Spleen (tissue), 11 donors: ENCODE data around the gene MACROD2. TPM values are rescaled to one million over a fixed set of nuclear protein-coding genes. Genes with fewer than 3 reads are reported as not detected.

Source experiments
- DNase-seq: peaks from one replicate; pipeline ENCODE4 v3.0.0-alpha.2; 2020
- H3K27ac ChIP-seq, 8 donors: fragments of 200-600 bp; sonication (generic) in 7 of 8; 1 replicate in 4 of 8; 2 replicates in 4 of 8; pipeline versions ENCODE4 v1.5.0 to v1.8.0; 2016 to 2021; ENCODE audit warnings: inconsistent platforms in 4 of 8, mild to moderate bottlenecking in 4 of 8, moderate library complexity in 1 of 8
- H3K27me3 ChIP-seq, 7 donors: fragments of 200-600 bp; sonication (generic) in 6 of 7; replicated peaks in 1 of 7; 1 replicate in 4 of 7; 2 replicates in 3 of 7; pipeline versions ENCODE4 v1.5.0 to v1.8.0; 2016 to 2021; ENCODE audit warnings: inconsistent platforms in 3 of 7, mild to moderate bottlenecking in 1 of 7
- H3K36me3 ChIP-seq, 6 donors: fragments of 200-600 bp; sonication (generic) in 5 of 6; 1 replicate in 4 of 6; 2 replicates in 2 of 6; pipeline versions ENCODE4 v1.5.0 to v1.8.0; 2016 to 2021; ENCODE audit warnings: inconsistent platforms in 2 of 6
- H3K4me1 ChIP-seq, 6 donors: fragments of 200-600 bp; sonication (generic) in 5 of 6; 1 replicate in 3 of 6; 2 replicates in 3 of 6; pipeline versions ENCODE4 v1.5.0 to v1.8.0; 2016 to 2021; ENCODE audit warnings: inconsistent platforms in 3 of 6
- H3K4me3 ChIP-seq, 8 donors: fragments of 200-600 bp; sonication (generic) in 7 of 8; 1 replicate in 4 of 8; 2 replicates in 4 of 8; pipeline versions ENCODE4 v1.5.0 to v1.8.0; 2016 to 2021; ENCODE audit warnings: inconsistent platforms in 4 of 8, mild to moderate bottlenecking in 4 of 8, moderate library complexity in 2 of 8
- H3K9me3 ChIP-seq, 8 donors: fragments of 200-600 bp; sonication (generic) in 7 of 8; 1 replicate in 4 of 8; 2 replicates in 4 of 8; pipeline versions ENCODE4 v1.5.0 to v1.8.0; 2016 to 2021; ENCODE audit warnings: inconsistent platforms in 4 of 8
- CTCF ChIP-seq, 11 experiments: fragments of 200-600 bp in 7 of 11; fragments of 450-650 bp in 4 of 11; sonication (generic) in 4 of 11; IDR thresholded peaks in 8 of 11; conservative IDR thresholded peaks in 3 of 11; 1 replicate in 7 of 11; 2 replicates in 4 of 11; pipeline versions ENCODE4 v1.4.0 to v1.8.0; 2016 to 2021; ENCODE audit warnings: antibody characterized with exemption in 11 of 11, inconsistent platforms in 4 of 11, mild to moderate bottlenecking in 1 of 11
- POLR2A ChIP-seq, 3 donors: fragments of 450-650 bp; IDR thresholded peaks; one replicate each; pipeline ENCODE4 v1.5.1; 2017; ENCODE audit warnings: antibody characterized with exemption in 3 of 3, mild to moderate bottlenecking in 1 of 3
- POLR2AphosphoS5 ChIP-seq, 3 donors: sonication (generic); formaldehyde crosslinking; IDR thresholded peaks; one replicate each; pipeline ENCODE4 v1.5.1; 2017; ENCODE audit warnings: antibody characterized with exemption in 3 of 3
- WGBS, 5 donors: extraction: QIAGEN DNeasy Blood & Tissue Kit in 3 of 5; methylation state at CpG; one replicate each; pipeline versions ENCODE4 v1.1.5 to v1.1.7; 2013 to 2018; 5-methylcytosine and 5-hydroxymethylcytosine counted together
- intact Hi-C: fragments of 100-400 bp; cut with DNase I; formaldehyde crosslinking; loops from one replicate; pipeline ENCODE4 v1.15.0; 2023; ENCODE audit warnings: low total_unique reads
- polyA plus RNA-seq, 3 donors: library from polyadenylated mRNA; stranded (reverse); fragments of 200-250 nt; gene quantifications; one replicate each; pipeline ENCODE4 v1.2.1, GENCODE V29; 2013
- total RNA-seq, 7 donors: library from RNA; depleted of rRNA in 3 of 7; stranded (reverse); fragments of >200 nt in 3 of 7; fragmentation: NEBNext Ultra II Directional in 4 of 7; extraction: Animal tissue kit (Norgen Biotek cat#: 25700) in 4 of 7; gene quantifications; one replicate each; pipeline versions ENCODE4 v1.1.0 to v1.2.1, GENCODE V29; 2016 to 2021
- donor health status: healthy with polysubstance abuse.
- donor health status: DM: no; HTN: no; CAD: no; lungs with moderate emphysema.
- donor health status: DM: no; HTN: no; CAD: no.
- donor health status: Bipolar disorder and iron deficiency.
- donor health status: healthy.
- donor health status: DM: no; HTN: no; CAD: no.
- donor health status: DM: yes; HTN: yes; CAD: no.

The MACROD2 gene
- total and polyA plus RNA-seq, 10 donors: 1.5 to 4.7 (median 3.4) TPM

- no peak for DNase-seq
- Histone ChIP-seq H3K27ac (peak overlapping the region in 4 of 8 donors; percentile 14 to 59 (median 54)), H3K36me3 (no peaks in the 10 kb centered on the region), H3K4me3 (no peak overlapping the region), H3K27me3 (no peaks in the 10 kb centered on the region), H3K4me1 (peaks cover 0 to 52% (median 10%) of the 10 kb centered on the region in 6 donors), H3K9me3 (no peaks in the 10 kb centered on the region)
- intact Hi-C loops: no loop called here
- TF ChIP-seq POLR2A (IDR thresholded peaks at IDR 0.05) (no peak), POLR2AphosphoS5 (IDR thresholded peaks at IDR 0.05) (no peak), CTCF (IDR thresholded peaks at IDR 0.05 in 8 of 11, conservative IDR thresholded peaks at IDR 0.05 in 3 of 11) (no peak)
Measured at GRCh38 chr20:16040742-16041141, 2045.4 kb downstream of the MACROD2 start.

- 60 to 85% (median 76%) methylated on average over 1 of the region's 1 CpG for WGBS, 5 donors
- peak overlapping the region in 3 of 8 donors; percentile 36 to 49 (median 45) for H3K27ac ChIP-seq
- TF ChIP-seq POLR2AphosphoS5 (IDR thresholded peaks at IDR 0.05) (no peak), CTCF (IDR thresholded peaks at IDR 0.05 in 8 of 11, conservative IDR thresholded peaks at IDR 0.05 in 3 of 11) (no peak), POLR2A (IDR thresholded peaks at IDR 0.05) (no peak)
- no peaks in the 10 kb centered on the region for H3K36me3 ChIP-seq
- no peaks in the 10 kb centered on the region for H3K27me3 ChIP-seq
- H3K9me3 ChIP-seq: no peaks in the 10 kb centered on the region
- peaks cover 0 to 47% (median 10%) of the 10 kb centered on the region in 6 donors for H3K4me1 ChIP-seq
- DNase-seq: no peak
- intact Hi-C loops: no loop called here
- no peak overlapping the region for H3K4me3 ChIP-seq
Measured at GRCh38 chr20:16042731-16043130, 2047.4 kb downstream of the MACROD2 start.

GRCh38 chr20:16043931-16044330 lies 2048.6 kb downstream of the MACROD2 start:
- 50 to 76% (median 63%) methylated on average over 3 of the region's 3 CpGs for WGBS, 5 donors
- H3K4me3 ChIP-seq: no peak overlapping the region
- no peaks in the 10 kb centered on the region for H3K36me3 ChIP-seq
- TF ChIP-seq POLR2AphosphoS5 (IDR thresholded peaks at IDR 0.05) (no peak), POLR2A (IDR thresholded peaks at IDR 0.05) (no peak), CTCF (IDR thresholded peaks at IDR 0.05 in 8 of 11, conservative IDR thresholded peaks at IDR 0.05 in 3 of 11) (no peak)
- no peaks in the 10 kb centered on the region for H3K27me3 ChIP-seq
- H3K27ac ChIP-seq: peak overlapping the region in 2 of 8 donors; percentile 36 to 45
- DNase-seq: no peak
- intact Hi-C loops: no loop called here
- H3K4me1 ChIP-seq: peaks cover 0 to 47% (median 10%) of the 10 kb centered on the region in 6 donors
- H3K9me3 ChIP-seq: no peaks in the 10 kb centered on the region

GRCh38 chr20:16048876-16049275 lies 2053.6 kb downstream of the MACROD2 start:
- H3K27me3 ChIP-seq: no peaks in the 10 kb centered on the region
- no peak overlapping the region for H3K27ac ChIP-seq
- no peak for DNase-seq
- H3K4me1 ChIP-seq: peaks cover 0 to 16% (median 0%) of the 10 kb centered on the region in 6 donors
- no peaks in the 10 kb centered on the region for H3K36me3 ChIP-seq
- no peaks in the 10 kb centered on the region for H3K9me3 ChIP-seq
- H3K4me3 ChIP-seq: no peak overlapping the region
- TF ChIP-seq POLR2A (IDR thresholded peaks at IDR 0.05): no peak
- no peak for TF ChIP-seq CTCF (IDR thresholded peaks at IDR 0.05 in 8 of 11, conservative IDR thresholded peaks at IDR 0.05 in 3 of 11)
- TF ChIP-seq POLR2AphosphoS5 (IDR thresholded peaks at IDR 0.05): no peak
- WGBS, 5 donors: 84 to 98% (median 89%) methylated on average over 1 of the region's 1 CpG
- intact Hi-C loops: no loop called here
